Middle frontal gyrus (tissue), 1 donor: ENCODE data around the gene A3GALT2.

Experiments used
- DNase-seq: peaks from one replicate; pipeline ENCODE4 v3.0.0-alpha.2; 2015; ENCODE audit warnings: low spot score; ENCODE audit errors: extremely low spot score

Gene A3GALT2

GRCh38 chr1:33320619-33321165 is at the start of gene A3GALT2:
Gene A3GALT2, minus strand, starts transcription at chr1:33321098. Its CDS starts 0 bp downstream, at chr1:33321098.
- no peak for DNase-seq

DNA sequence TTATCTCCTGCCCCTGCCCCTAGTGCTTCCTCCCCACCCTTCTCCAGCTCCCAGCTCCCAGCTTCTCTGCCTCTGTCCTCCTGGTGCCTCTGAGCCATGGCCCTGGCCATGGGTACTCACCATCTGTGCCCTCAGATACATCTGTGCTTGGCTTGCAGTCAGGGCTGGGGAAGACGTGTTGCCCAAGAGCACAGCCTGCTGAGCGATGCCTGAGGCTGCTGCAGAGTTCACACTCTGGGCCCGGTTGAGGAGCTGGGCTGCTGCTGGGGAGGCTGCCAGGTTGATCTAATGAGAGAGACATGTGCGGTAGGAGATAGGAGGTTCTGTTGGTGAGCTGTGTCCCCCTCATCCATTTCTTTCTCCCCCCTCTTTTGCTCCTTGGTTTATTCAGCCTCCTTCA is 49.4 kb upstream of the A3GALT2 start:
- DNase-seq: no peak

- DNase-seq: no peak
These were observed 48.9 kb upstream of the A3GALT2 start for GRCh38 chr1:33369764-33370163.

DNA sequence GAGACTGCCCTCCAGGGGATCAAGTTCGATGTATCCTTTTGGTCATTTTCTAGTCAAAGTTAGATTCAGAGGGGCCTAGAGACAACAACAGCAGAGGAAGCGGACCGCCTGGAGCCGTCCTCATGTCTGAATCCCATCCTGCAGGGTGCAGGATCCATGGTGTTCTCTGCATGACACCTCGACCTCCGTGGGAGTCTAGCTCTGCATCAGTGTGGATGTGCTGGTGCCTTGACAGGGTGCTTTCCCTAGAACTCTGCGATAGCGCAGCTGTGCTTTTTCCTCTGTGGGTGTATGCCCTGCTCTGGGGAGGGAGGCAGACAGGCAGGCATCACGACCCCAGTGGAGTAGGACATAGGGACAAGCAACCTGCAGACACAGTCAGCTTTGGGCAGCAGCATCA is 48.2 kb upstream of the A3GALT2 start:
- DNase-seq: no peak

- DNase-seq: no peak
These were observed 47.5 kb upstream of the A3GALT2 start for GRCh38 chr1:33368431-33368830.

- DNase-seq: peak; percentile 77
These were observed 46.8 kb upstream of the A3GALT2 start for GRCh38 chr1:33367485-33368405.

DNA sequence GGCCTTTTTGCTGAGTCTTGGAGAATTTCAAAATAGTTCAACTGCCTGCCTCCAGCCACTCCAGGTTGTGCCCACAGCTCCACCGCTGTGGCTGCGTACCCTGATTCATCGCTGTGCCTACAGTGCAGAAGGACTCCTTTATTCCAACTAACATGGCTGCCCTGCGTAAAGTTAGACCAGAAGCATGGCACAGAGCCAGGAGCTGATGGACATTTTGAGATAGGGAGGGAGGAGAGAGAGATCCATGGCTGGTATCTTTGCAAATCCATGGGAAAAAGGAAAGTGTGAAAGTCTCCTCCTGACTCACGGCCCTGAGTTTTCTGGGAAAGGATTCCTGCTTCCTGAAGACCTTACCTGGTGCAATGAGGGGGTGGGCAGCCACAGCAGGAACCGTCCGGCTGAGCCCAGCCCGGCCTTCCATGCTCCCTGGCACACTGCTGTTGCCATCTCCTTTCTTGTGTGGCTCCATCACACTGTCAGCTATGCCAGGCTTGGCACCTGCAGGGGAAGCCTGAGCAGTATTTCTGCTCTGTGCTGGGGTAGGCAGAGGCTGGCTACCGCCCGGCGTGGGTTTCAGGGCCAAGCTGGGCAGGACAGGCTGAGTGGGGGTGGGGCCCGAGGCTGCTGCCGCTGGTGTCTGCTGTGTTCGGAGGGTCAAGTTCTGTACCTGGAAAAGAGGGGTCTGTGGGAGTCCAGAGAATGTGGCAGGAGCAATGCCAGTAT is 46.0 kb upstream of the A3GALT2 start:
- DNase-seq: no peak

DNA sequence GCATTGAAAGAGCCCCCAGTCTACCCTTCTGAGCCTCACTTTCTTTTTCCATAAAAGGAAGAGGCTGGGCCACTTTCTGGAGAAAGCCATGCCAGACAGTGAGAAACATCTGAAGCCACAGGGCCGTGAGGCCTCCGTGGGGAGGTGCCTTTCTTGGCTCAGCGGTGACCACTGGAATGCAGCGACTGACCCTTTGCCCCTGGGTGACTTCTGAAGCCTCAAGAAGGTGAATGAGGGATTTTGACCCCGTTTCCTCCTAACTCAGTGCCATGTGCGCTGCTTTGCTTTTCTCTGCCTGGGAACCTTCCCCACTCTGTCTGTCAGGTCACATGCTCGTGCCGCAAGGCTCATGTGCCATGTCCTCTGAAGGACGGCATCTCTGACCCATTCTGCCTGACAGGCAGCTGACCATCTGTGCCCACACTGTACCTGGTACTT is 44.7 kb upstream of the A3GALT2 start:
- DNase-seq: no peak

- DNase-seq: no peak
These were observed 43.6 kb upstream of the A3GALT2 start for GRCh38 chr1:33364565-33364918.

- no peak for DNase-seq
These were observed 42.6 kb upstream of the A3GALT2 start for GRCh38 chr1:33363470-33363861.

DNA sequence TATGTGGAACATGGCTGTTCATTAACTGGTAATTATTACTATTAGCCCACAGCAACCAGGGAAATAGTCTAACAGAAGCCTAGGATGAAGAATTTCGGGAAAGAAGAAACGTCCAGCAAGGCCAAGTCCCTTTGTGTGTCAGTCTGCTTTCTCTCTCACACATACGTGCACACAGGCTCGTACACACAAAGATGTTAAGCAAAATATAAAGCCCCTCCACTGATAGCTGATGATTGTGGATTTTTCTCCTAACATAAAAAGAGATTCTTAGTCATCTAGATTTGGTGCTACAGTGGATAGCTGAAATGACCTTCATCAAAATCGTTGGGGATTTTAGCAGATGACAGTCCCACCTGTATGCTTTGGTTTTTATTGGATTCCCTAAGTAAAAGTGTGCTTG is 42.1 kb upstream of the A3GALT2 start:
- DNase-seq: no peak

- DNase-seq: no peak
These were observed 40.8 kb upstream of the A3GALT2 start for GRCh38 chr1:33361532-33362235.

DNA sequence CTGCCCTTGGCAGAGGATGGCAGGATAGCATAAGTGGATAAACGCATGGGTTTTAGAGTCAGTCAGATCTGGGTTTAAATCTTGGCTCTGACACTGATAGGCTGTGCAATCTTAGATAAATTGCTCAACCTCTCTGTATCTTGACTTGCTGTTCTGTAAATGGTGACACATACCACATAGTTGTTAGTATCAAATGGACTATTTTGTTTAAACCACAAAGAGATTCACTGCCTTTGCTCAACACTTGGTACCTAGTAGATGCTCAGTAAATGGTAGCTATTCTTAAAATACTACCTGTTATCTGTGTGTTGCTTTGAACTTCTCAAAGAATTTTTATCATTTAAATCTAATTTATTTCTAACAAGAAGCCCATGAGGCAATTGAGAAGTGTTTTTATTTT is 39.5 kb upstream of the A3GALT2 start:
- no peak for DNase-seq

DNA sequence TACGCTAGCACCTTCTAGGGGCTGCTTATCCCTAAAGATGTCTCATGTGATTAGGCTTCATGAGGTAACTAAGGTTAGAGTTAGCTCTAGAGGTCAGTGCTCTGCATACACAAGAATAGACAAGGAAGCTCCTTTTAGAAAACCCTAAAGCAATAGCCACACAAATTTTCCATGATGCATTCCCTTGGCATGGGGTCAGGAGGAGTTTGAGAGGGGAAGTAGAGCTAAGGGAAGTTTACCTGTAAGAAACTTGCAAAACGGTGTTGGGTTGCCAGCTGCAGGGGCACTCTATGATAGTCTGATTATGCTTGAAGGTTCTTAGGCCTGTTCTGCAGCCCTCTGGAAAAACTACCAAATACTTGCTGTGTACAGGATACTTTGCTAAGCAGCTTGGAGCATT is 39.0 kb upstream of the A3GALT2 start:
- no peak for DNase-seq

- DNase-seq: no peak
These were observed 38.1 kb upstream of the A3GALT2 start for GRCh38 chr1:33358795-33359503.

GRCh38 chr1:33358114-33358794 is 37.4 kb upstream of the A3GALT2 start:
- no peak for DNase-seq

DNA sequence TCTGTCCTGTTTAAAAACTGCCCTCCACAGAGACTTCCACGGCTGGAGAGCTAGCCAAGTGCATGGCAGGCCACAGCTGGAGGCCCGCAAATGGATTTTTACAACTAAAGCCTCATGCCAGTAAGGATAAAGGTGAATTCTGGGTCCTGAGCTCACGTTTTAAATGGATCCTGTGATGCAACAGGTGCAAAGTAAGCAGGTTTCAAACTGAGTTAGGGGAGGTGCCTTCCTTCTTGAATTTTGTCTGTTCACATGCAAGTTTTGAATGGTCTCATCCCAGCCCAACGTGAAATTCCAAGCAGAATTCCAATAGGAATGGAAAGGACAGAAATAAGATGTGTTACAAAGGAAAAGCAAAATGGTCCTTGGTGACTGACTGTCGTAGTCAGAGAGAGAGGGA is 36.2 kb upstream of the A3GALT2 start:
- no peak for DNase-seq

DNA sequence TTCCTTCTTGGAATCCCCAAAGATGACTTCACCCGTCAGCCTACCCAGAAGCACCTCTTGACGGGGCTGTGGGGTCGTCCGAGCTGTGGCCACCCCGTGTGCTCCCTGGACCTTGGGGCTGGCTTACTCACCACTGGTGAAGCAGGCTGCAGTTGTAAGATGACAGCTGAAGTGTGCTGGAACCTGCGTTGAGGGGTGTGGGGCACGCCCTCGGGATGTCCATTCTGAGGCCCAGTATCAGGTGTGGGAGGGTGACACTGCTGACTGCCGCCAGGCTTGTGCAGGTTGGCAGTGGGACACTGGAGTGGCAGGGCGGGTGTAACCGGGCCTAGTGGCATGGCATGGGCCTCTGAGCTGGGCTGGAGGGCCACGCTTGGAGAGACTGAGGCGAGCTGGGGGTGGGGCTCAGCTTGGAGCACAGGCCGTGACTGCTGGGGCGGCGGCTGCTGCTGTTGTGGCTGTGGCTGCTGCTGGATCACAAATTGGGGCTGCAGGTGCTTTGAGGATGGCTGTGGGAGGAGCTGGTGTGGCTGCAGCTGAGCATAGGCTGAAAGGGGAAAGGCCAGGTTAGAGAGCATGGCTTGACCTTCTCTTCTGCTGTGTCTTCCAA is 33.9 kb upstream of the A3GALT2 start:
- DNase-seq: no peak

DNA sequence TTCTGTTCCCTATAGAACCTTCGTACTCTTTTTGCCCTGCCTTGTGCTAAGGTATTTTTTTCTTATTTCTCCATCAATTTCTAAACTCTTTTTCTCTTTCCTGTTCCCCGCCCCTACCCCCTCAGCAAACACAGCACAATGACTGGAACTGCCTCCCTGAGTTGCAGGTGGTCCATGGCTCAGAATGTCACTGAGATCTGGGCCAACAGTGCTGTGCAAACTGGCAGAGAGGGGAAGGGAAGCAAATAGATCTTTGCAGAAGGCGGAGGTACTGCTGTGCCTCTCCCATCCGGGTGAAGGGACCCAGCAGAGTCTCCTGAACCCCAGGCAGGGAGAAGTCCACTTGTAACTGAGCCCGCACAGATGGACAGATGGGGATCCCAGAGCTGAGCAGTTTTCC is 32.6 kb upstream of the A3GALT2 start:
- no peak for DNase-seq

GRCh38 chr1:33351281-33351660 is 30.4 kb upstream of the A3GALT2 start:
- no peak for DNase-seq
